Parathyroid adenoma (tissue), 2 donors: ENCODE results near the gene CPNE1.
"Not testable (repeated sequence)": the region's sequence is repeated elsewhere in the genome, so short reads cannot be mapped to it uniquely, and the experiment has no call there.

Source experiments
- H2AFZ ChIP-seq: fragments of 300-600 bp; sonication (generic); one replicate; pipeline ENCODE4 v1.7.0; 2017; ENCODE audit warnings: antibody characterized with exemption, mild to moderate bottlenecking
- H3K27ac ChIP-seq: fragments of 300-600 bp; sonication (generic); one replicate; pipeline ENCODE4 v1.7.0; 2017
- H3K27me3 ChIP-seq: fragments of 300-600 bp; sonication (generic); one replicate; pipeline ENCODE4 v1.7.0; 2017; ENCODE audit warnings: low read length; ENCODE audit not compliant: control insufficient read depth, insufficient read depth
- H3K36me3 ChIP-seq: fragments of 300-600 bp; sonication (generic); one replicate; pipeline ENCODE4 v1.7.0; 2017; ENCODE audit warnings: low read length; ENCODE audit not compliant: control insufficient read depth, insufficient read depth
- H3K4me1 ChIP-seq: fragments of 300-600 bp; sonication (generic); one replicate; pipeline ENCODE4 v1.7.0; 2017; ENCODE audit warnings: control low read depth
- H3K4me2 ChIP-seq: fragments of 300-600 bp; sonication (generic); one replicate; pipeline ENCODE4 v1.7.0; 2017; ENCODE audit warnings: low read length
- H3K4me3 ChIP-seq: fragments of 300-600 bp; sonication (generic); one replicate; pipeline ENCODE4 v1.7.0; 2017; ENCODE audit warnings: low read depth, low read length
- H3K79me2 ChIP-seq: fragments of 300-600 bp; sonication (generic); one replicate; pipeline ENCODE4 v1.7.0; 2017; ENCODE audit warnings: control low read depth
- H3K9ac ChIP-seq: fragments of 300-600 bp; sonication (generic); one replicate; pipeline ENCODE4 v1.7.0; 2017; ENCODE audit warnings: mild to moderate bottlenecking
- H3K9me3 ChIP-seq: fragments of 300-600 bp; sonication (generic); one replicate; pipeline ENCODE4 v1.7.0; 2017; ENCODE audit warnings: low read length; ENCODE audit not compliant: control insufficient read depth
- TF ChIP-seq, protein P1 (sequence below): fragments of 300-600 bp; sonication (generic); IDR thresholded peaks from one replicate; pipeline ENCODE4 v1.7.0; 2017; ENCODE audit warnings: antibody characterized with exemption, mild to moderate bottlenecking
- donor health status: primary hyperparathyroidism.

CPNE1 gene

DNA sequence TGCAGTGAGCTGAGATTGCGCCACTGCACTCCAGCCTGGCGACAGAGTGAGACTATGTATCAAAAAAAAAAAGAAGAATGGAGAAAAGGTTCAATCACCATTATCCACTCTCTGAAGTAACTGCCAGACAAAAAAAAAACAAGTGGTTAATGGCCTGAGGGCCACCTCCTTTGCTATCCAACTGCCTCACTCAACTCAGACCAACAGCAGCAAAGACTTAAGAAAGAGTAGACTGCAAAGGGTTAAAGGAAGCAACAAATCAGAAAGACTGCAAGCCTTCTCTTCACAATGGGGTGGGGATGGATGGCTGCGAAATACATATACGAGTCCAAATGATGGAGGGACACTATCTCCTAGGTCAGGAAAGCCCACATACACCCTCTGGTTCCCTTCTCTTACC, 31.3 kb upstream of the CPNE1 start:
- Histone ChIP-seq H3K36me3 (no peaks in the 10 kb centered on the region), H3K4me2 (no peak overlapping the region), H2AFZ (no peak overlapping the region), H3K4me1 (no peaks in the 10 kb centered on the region), H3K4me3 (no peak overlapping the region), H3K79me2 (peaks cover 5% of the 10 kb centered on the region), H3K27me3 (no peaks in the 10 kb centered on the region), H3K9ac (no peak overlapping the region), H3K9me3 (no peaks in the 10 kb centered on the region), H3K27ac (no peak overlapping the region)
- TF ChIP-seq, protein P1, sequence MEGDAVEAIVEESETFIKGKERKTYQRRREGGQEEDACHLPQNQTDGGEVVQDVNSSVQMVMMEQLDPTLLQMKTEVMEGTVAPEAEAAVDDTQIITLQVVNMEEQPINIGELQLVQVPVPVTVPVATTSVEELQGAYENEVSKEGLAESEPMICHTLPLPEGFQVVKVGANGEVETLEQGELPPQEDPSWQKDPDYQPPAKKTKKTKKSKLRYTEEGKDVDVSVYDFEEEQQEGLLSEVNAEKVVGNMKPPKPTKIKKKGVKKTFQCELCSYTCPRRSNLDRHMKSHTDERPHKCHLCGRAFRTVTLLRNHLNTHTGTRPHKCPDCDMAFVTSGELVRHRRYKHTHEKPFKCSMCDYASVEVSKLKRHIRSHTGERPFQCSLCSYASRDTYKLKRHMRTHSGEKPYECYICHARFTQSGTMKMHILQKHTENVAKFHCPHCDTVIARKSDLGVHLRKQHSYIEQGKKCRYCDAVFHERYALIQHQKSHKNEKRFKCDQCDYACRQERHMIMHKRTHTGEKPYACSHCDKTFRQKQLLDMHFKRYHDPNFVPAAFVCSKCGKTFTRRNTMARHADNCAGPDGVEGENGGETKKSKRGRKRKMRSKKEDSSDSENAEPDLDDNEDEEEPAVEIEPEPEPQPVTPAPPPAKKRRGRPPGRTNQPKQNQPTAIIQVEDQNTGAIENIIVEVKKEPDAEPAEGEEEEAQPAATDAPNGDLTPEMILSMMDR: no peak

DNA sequence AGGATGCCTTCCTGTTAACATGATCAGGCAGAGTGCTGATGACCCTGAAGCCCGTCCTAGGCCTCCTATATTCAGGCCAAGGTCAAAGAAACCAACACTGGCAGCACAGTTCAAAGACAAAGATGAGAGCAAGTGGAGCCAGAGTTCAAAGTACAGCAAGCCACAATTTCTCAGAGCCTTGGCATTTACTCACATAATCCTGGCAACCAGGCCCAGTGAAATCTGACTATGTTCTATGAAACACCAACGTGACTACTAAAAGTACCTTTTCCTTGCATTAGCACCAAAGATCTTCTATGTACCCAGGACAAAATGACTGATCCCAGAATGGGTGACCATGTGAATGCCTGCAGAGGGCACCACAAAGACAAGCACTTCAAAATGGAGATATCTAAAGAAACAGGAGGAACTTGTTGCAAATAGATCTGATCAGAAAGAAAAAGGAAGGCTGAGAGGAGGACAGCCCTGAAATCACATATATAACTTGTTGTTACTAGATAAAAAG, 30.6 kb upstream of the CPNE1 start:
- Histone ChIP-seq H3K36me3 (no peaks in the 10 kb centered on the region), H2AFZ (no peak overlapping the region), H3K4me2 (no peak overlapping the region), H3K79me2 (peaks cover 5% of the 10 kb centered on the region), H3K4me3 (no peak overlapping the region), H3K4me1 (no peaks in the 10 kb centered on the region), H3K27me3 (no peaks in the 10 kb centered on the region), H3K9me3 (no peaks in the 10 kb centered on the region), H3K9ac (no peak overlapping the region), H3K27ac (no peak overlapping the region)
- TF ChIP-seq, protein P1: no peak

DNA sequence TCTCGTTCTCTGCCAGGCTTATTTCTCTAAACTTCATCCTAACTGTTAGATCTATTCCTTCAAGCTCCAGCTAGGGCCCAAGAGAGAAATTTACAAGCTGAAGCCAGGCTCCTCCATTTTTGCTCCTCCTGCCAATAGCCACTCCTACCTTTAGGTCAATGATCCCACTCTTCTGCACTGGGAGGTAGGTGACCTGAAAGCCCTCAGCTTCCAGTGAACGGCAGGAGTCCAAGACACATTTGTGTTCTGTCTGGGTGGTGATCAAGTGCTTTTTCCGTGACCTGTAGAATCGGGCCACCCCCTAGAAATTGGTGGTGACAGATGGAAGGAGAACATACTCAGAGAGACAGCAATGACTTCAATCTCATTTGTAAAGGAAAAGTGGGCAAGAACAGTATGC, 25.6 kb upstream of the CPNE1 start:
- Histone ChIP-seq H3K4me3 (no peak overlapping the region), H3K4me2 (no peak overlapping the region), H3K79me2 (no peaks in the 10 kb centered on the region), H3K27me3 (no peaks in the 10 kb centered on the region), H3K9me3 (no peaks in the 10 kb centered on the region), H3K27ac (no peak overlapping the region), H3K4me1 (no peaks in the 10 kb centered on the region), H3K36me3 (no peaks in the 10 kb centered on the region), H2AFZ (no peak overlapping the region), H3K9ac (no peak overlapping the region)
- TF ChIP-seq, protein P1: no peak

DNA sequence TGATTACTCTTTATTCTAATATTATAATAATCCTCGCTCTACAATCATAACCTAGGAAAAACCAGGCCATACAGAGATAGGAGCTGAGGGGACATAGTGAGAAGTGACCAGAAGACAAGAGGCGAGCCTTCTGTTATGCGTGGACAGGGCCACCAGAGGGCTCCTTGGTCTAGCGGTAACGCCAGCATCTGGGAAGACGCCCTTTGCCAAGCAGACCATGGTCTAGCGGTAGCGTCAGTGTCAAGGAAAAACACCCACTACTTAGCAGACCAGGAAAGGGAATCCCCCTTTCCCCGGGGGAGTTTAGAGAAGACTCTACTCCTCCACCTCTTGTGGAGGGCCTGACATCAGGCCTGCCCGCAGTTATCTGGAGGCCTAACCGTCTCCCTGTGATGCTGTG, 22.2 kb upstream of the CPNE1 start:
- not testable (repeated sequence) for H3K4me2 ChIP-seq, H3K27me3 ChIP-seq, H3K9me3 ChIP-seq, H3K4me3 ChIP-seq, H3K36me3 ChIP-seq, H3K9ac ChIP-seq, H3K27ac ChIP-seq, H2AFZ ChIP-seq, H3K79me2 ChIP-seq, H3K4me1 ChIP-seq

DNA sequence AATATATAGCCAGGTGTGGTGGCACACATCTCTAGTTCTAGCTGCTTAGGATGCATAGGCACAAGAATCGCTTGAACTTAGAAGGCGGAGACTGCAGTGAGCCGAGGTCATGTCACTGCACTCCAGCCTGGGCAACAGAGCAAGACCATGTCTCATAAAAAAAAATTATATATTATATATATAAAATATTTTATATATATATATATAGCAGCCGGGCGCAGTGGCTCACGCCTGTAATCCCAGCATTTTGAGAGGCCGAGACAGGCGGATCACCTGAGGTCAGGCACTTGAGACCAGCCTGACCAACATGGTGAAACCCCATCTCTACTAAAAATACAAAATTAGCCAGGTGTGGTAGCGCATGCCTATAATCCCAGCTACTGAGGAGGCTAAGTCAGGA, 20.7 kb upstream of the CPNE1 start:
- H3K4me1 ChIP-seq, H3K4me2 ChIP-seq, H3K9me3 ChIP-seq, H2AFZ ChIP-seq, H3K9ac ChIP-seq, H3K27me3 ChIP-seq, H3K27ac ChIP-seq, H3K4me3 ChIP-seq, H3K36me3 ChIP-seq, H3K79me2 ChIP-seq: not testable (repeated sequence)

DNA sequence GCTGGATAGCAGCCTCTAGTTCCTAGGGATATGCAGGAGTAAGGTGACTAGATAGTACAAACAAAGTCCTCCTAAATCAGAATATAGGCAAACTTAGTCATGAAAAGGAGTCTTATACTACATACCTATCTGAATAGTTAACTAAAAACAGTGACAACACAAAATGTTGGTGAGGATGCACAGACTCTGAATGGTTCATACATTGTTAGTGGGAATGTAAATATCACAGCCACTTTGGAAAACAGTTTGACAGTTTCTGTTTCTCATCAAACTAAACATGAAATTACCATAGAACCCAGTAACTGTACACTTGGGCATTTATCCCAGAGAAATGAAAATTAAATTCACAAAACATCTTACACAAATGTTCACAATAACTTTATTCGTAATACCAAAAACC, 17.3 kb upstream of the CPNE1 start:
- H3K9ac ChIP-seq: no peak overlapping the region
- TF ChIP-seq, protein P1: no peak
- H3K36me3 ChIP-seq: no peaks in the 10 kb centered on the region
- H3K27me3 ChIP-seq: no peaks in the 10 kb centered on the region
- no peaks in the 10 kb centered on the region for H3K79me2 ChIP-seq
- no peak overlapping the region for H3K27ac ChIP-seq
- H3K9me3 ChIP-seq: no peaks in the 10 kb centered on the region
- H2AFZ ChIP-seq: no peak overlapping the region
- H3K4me2 ChIP-seq: no peak overlapping the region
- H3K4me3 ChIP-seq: no peak overlapping the region
- H3K4me1 ChIP-seq: no peaks in the 10 kb centered on the region
